Midbrain (tissue), 1 donor: Measurements from ENCODE around the gene SLC13A1.
"Not testable (repeated sequence)": the region's sequence is repeated elsewhere in the genome, so short reads cannot be mapped to it uniquely, and the experiment has no call there.

Source experiments
- DNase-seq: peaks from one replicate; lab custom pipeline; 2025; lab: John Stamatoyannopoulos, UW

The SLC13A1 gene

GRCh38 chr7:123199883-123200282 lies at the start of gene SLC13A1:
Gene SLC13A1 (minus strand): TSS chr7:123199969. CDS start chr7:123199946, 23 bp downstream.
- DNase-seq: no peak

- no peak for DNase-seq
Observed at GRCh38 chr7:123244768-123245167, 45.0 kb upstream of the SLC13A1 start.

GRCh38 chr7:123242467-123243092 lies 42.8 kb upstream of the SLC13A1 start:
- no peak for DNase-seq

GRCh38 chr7:123241809-123242208 lies 42.0 kb upstream of the SLC13A1 start:
- no peak for DNase-seq

GRCh38 chr7:123231021-123232000 lies 31.5 kb upstream of the SLC13A1 start:
- no peak for DNase-seq

- no peak for DNase-seq
Observed at GRCh38 chr7:123230603-123231002, 30.8 kb upstream of the SLC13A1 start.

- DNase-seq: no peak
Observed at GRCh38 chr7:123230147-123230546, 30.4 kb upstream of the SLC13A1 start.

- no peak for DNase-seq
Observed at GRCh38 chr7:123229426-123229825, 29.7 kb upstream of the SLC13A1 start.

GRCh38 chr7:123227666-123228065 lies 27.9 kb upstream of the SLC13A1 start:
- DNase-seq: not testable (repeated sequence)

- no peak for DNase-seq
Observed at GRCh38 chr7:123220396-123220795, 20.6 kb upstream of the SLC13A1 start.

GRCh38 chr7:123218866-123219265 lies 19.1 kb upstream of the SLC13A1 start:
- no peak for DNase-seq

- DNase-seq: no peak
Observed at GRCh38 chr7:123216825-123217224, 17.1 kb upstream of the SLC13A1 start.

GRCh38 chr7:123215350-123215749 lies 15.6 kb upstream of the SLC13A1 start:
- no peak for DNase-seq

- DNase-seq: no peak
Observed at GRCh38 chr7:123211545-123211944, 11.8 kb upstream of the SLC13A1 start.

- no peak for DNase-seq
Observed at GRCh38 chr7:123210986-123211385, 11.2 kb upstream of the SLC13A1 start.

GRCh38 chr7:123209786-123210185 lies 10.0 kb upstream of the SLC13A1 start:
- no peak for DNase-seq

- DNase-seq: no peak
Observed at GRCh38 chr7:123208793-123209192, 9.0 kb upstream of the SLC13A1 start.

- DNase-seq: no peak
Observed at GRCh38 chr7:123204206-123204835, 4.6 kb upstream of the SLC13A1 start.

- DNase-seq: no peak
Observed at GRCh38 chr7:123201901-123202300, 2.1 kb upstream of the SLC13A1 start.

GRCh38 chr7:123198668-123199652 lies 809 bp downstream of the SLC13A1 start:
- no peak for DNase-seq

- DNase-seq: no peak
Observed at GRCh38 chr7:123198111-123198510, 1.7 kb downstream of the SLC13A1 start.
